MM.1S (cell line): ENCODE measurements around the gene ENKD1.

Experiments
- EZH2 ChIP-seq: fragments of 300-600 bp; sonication (generic); optimal IDR thresholded peaks from 2 replicates; pipeline ENCODE3; 2017; ENCODE audit warnings: low read depth, mild to moderate bottlenecking, antibody characterized with exemption, low read length, mixed read lengths
- EZH2phosphoT487 ChIP-seq: fragments of 300-600 bp; sonication (generic); IDR thresholded peaks from 2 replicates; pipeline ENCODE4 v1.6.1; 2018; ENCODE audit warnings: antibody characterized with exemption, low read length
- TF ChIP-seq, protein P1 (sequence below): fragments of 300-600 bp; sonication (generic); IDR thresholded peaks from 2 replicates; pipeline ENCODE4 v1.5.1; 2016; ENCODE audit warnings: antibody characterized with exemption, low read length, mixed read lengths

DNA sequence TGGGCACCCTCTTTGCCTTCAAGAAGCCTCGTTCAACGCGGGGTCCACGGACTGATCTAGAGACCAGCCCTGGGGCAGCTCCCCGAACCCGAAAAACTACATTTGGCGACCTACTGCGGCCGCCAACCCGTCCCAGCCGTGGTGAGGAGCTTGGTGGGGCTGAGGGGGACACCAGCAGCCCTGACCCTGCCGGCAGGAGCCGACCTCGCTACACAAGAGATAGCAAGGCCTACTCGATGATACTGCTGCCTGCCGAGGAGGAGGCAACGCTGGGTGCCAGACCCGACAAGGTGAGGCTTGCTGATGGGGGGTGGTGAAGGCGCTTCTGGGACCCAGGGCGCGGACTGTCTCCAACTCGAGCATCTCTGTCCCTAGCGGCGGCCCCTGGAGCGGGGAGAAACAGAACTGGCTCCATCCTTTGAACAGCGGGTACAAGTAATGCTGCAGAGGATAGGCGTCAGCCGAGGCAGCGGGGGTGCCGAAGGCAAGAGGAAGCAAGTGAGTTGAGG is 12.1 kb downstream of the ENKD1 start:
- TF ChIP-seq, protein P1, sequence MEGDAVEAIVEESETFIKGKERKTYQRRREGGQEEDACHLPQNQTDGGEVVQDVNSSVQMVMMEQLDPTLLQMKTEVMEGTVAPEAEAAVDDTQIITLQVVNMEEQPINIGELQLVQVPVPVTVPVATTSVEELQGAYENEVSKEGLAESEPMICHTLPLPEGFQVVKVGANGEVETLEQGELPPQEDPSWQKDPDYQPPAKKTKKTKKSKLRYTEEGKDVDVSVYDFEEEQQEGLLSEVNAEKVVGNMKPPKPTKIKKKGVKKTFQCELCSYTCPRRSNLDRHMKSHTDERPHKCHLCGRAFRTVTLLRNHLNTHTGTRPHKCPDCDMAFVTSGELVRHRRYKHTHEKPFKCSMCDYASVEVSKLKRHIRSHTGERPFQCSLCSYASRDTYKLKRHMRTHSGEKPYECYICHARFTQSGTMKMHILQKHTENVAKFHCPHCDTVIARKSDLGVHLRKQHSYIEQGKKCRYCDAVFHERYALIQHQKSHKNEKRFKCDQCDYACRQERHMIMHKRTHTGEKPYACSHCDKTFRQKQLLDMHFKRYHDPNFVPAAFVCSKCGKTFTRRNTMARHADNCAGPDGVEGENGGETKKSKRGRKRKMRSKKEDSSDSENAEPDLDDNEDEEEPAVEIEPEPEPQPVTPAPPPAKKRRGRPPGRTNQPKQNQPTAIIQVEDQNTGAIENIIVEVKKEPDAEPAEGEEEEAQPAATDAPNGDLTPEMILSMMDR = no peak
- TF ChIP-seq EZH2 (no peak), EZH2phosphoT487 (no peak)
